ENCODE results near the gene FLNA. TPM values are rescaled to one million over a fixed set of nuclear protein-coding genes. Genes with fewer than 3 reads are reported as not detected.
"Not testable (repeated sequence)": the region's sequence is repeated elsewhere in the genome, so short reads cannot be mapped to it uniquely, and the experiment has no call there.

The FLNA gene
- total RNA-seq, 1 donor, result 3,431 TPM

GRCh38 chrX:154397888-154398667 lies 23.6 kb upstream of the FLNA start, which contains the start of gene RPL10:
TSS of gene RPL10 (plus strand) at chrX:154398377. CDS start at chrX:154398520, 143 bp downstream.
- Histone ChIP-seq H3K4me1 (ENCODE audit: insufficient read depth, low read length) (peaks cover 3% of the 10 kb centered on the region), H3K27ac (ENCODE audit: low read depth, low read length) (peak within 1 kb of the TSS; percentile 91), H3K9me3 (ENCODE audit: low read depth, low read length) (no peaks in the 10 kb centered on the region), H3K36me3 (ENCODE audit: insufficient read depth, low read length) (peaks cover 30% of the 10 kb centered on the region), H3K79me2 (ENCODE audit: insufficient read depth, low read length) (peaks cover 20% of the 10 kb centered on the region), H4K20me1 (ENCODE audit: insufficient read depth, low read length) (peaks cover 20% of the 10 kb centered on the region), H3K4me3 (ENCODE audit: insufficient read depth, low read length) (peak within 1 kb of the TSS; percentile 79), H3K4me2 (ENCODE audit: insufficient read depth, low read length) (peak within 1 kb of the TSS; percentile 85), H3K27me3 (ENCODE audit: insufficient read depth, low read length) (no peaks in the 10 kb centered on the region), H2AFZ (ENCODE audit: low read length) (peak within 1 kb of the TSS; percentile 22)
- DNase-seq (ENCODE audit: insufficient read length, low spot score, missing footprints), result peak; percentile 98
- no peak for TF ChIP-seq CTCF (IDR thresholded peaks at IDR 0.05; ENCODE audit: extremely low read depth, low read depth, low read length)

GRCh38 chrX:154396973-154397887 lies 22.8 kb upstream of the FLNA start:
- H3K27me3 ChIP-seq (ENCODE audit: insufficient read depth, low read length), result no peaks in the 10 kb centered on the region
- peaks cover 20% of the 10 kb centered on the region for H3K79me2 ChIP-seq (ENCODE audit: insufficient read depth, low read length)
- H3K27ac ChIP-seq (ENCODE audit: low read depth, low read length), result peak overlapping the region; percentile 91
- peaks cover 20% of the 10 kb centered on the region for H4K20me1 ChIP-seq (ENCODE audit: insufficient read depth, low read length)
- DNase-seq (ENCODE audit: insufficient read length, low spot score, missing footprints), result peak; percentile 88
- no peaks in the 10 kb centered on the region for H3K9me3 ChIP-seq (ENCODE audit: low read depth, low read length)
- peak overlapping the region; percentile 82 for H3K4me2 ChIP-seq (ENCODE audit: insufficient read depth, low read length)
- no peak for TF ChIP-seq CTCF (IDR thresholded peaks at IDR 0.05; ENCODE audit: extremely low read depth, low read depth, low read length)
- peak overlapping the region; percentile 70 for H3K4me3 ChIP-seq (ENCODE audit: insufficient read depth, low read length)
- H3K4me1 ChIP-seq (ENCODE audit: insufficient read depth, low read length), result peaks cover 3% of the 10 kb centered on the region
- H3K36me3 ChIP-seq (ENCODE audit: insufficient read depth, low read length), result peaks cover 30% of the 10 kb centered on the region
- peak overlapping the region; percentile 22 for H2AFZ ChIP-seq (ENCODE audit: low read length)

- DNase-seq (ENCODE audit: insufficient read length, low spot score, missing footprints); H2AFZ ChIP-seq (ENCODE audit: low read length); H3K9me3 ChIP-seq (ENCODE audit: low read depth, low read length); H3K4me2 ChIP-seq (ENCODE audit: insufficient read depth, low read length); H3K4me3 ChIP-seq (ENCODE audit: insufficient read depth, low read length); H3K27ac ChIP-seq (ENCODE audit: low read depth, low read length); H3K4me1 ChIP-seq (ENCODE audit: insufficient read depth, low read length); H3K27me3 ChIP-seq (ENCODE audit: insufficient read depth, low read length): not testable (repeated sequence)
- peaks cover 20% of the 10 kb centered on the region for H3K79me2 ChIP-seq (ENCODE audit: insufficient read depth, low read length)
- H3K36me3 ChIP-seq (ENCODE audit: insufficient read depth, low read length), result peaks cover 26% of the 10 kb centered on the region
- peaks cover 20% of the 10 kb centered on the region for H4K20me1 ChIP-seq (ENCODE audit: insufficient read depth, low read length)
These were observed 21.9 kb upstream of the FLNA start for GRCh38 chrX:154396363-154396762.

- H3K4me3 ChIP-seq (ENCODE audit: insufficient read depth, low read length); DNase-seq (ENCODE audit: insufficient read length, low spot score, missing footprints); H2AFZ ChIP-seq (ENCODE audit: low read length); H3K36me3 ChIP-seq (ENCODE audit: insufficient read depth, low read length); H4K20me1 ChIP-seq (ENCODE audit: insufficient read depth, low read length); H3K9me3 ChIP-seq (ENCODE audit: low read depth, low read length); H3K27me3 ChIP-seq (ENCODE audit: insufficient read depth, low read length); H3K27ac ChIP-seq (ENCODE audit: low read depth, low read length); H3K4me1 ChIP-seq (ENCODE audit: insufficient read depth, low read length); H3K4me2 ChIP-seq (ENCODE audit: insufficient read depth, low read length); H3K79me2 ChIP-seq (ENCODE audit: insufficient read depth, low read length): not testable (repeated sequence)
These were observed 15.6 kb upstream of the FLNA start for GRCh38 chrX:154389812-154390747.

GRCh38 chrX:154388649-154389048 lies 14.2 kb upstream of the FLNA start:
- not testable (repeated sequence) for H3K27ac ChIP-seq (ENCODE audit: low read depth, low read length); H3K36me3 ChIP-seq (ENCODE audit: insufficient read depth, low read length); H3K79me2 ChIP-seq (ENCODE audit: insufficient read depth, low read length); H4K20me1 ChIP-seq (ENCODE audit: insufficient read depth, low read length); H2AFZ ChIP-seq (ENCODE audit: low read length); DNase-seq (ENCODE audit: insufficient read length, low spot score, missing footprints); H3K4me1 ChIP-seq (ENCODE audit: insufficient read depth, low read length); H3K4me3 ChIP-seq (ENCODE audit: insufficient read depth, low read length); H3K9me3 ChIP-seq (ENCODE audit: low read depth, low read length); H3K27me3 ChIP-seq (ENCODE audit: insufficient read depth, low read length); H3K4me2 ChIP-seq (ENCODE audit: insufficient read depth, low read length)

- not testable (repeated sequence) for H3K4me3 ChIP-seq (ENCODE audit: insufficient read depth, low read length); DNase-seq (ENCODE audit: insufficient read length, low spot score, missing footprints); H2AFZ ChIP-seq (ENCODE audit: low read length); H3K36me3 ChIP-seq (ENCODE audit: insufficient read depth, low read length); H3K79me2 ChIP-seq (ENCODE audit: insufficient read depth, low read length); H3K27me3 ChIP-seq (ENCODE audit: insufficient read depth, low read length); H4K20me1 ChIP-seq (ENCODE audit: insufficient read depth, low read length); H3K27ac ChIP-seq (ENCODE audit: low read depth, low read length); H3K4me1 ChIP-seq (ENCODE audit: insufficient read depth, low read length); H3K4me2 ChIP-seq (ENCODE audit: insufficient read depth, low read length); H3K9me3 ChIP-seq (ENCODE audit: low read depth, low read length)
These were observed 13.7 kb upstream of the FLNA start for GRCh38 chrX:154388094-154388493.

Data from osteoblast (primary cell).